Pulmonary artery endothelial cell (primary cell): ENCODE data around the gene RAB7B. TPM values are rescaled to one million over a fixed set of nuclear protein-coding genes. Genes with fewer than 3 reads are reported as not detected.

ENCODE experiments used
- DNase-seq: peaks from one replicate; pipeline ENCODE4 v3.0.0-alpha.2; 2011; ENCODE audit warnings: low read depth, low spot score
- total RNA-seq: library from RNA; depleted of rRNA; stranded (reverse); fragments of >200 nt; gene quantifications from 2 replicates; pipeline ENCODE4 v1.2.3, GENCODE V29; 2014

Gene RAB7B
- total RNA-seq, 1 donor from 2014 or later = 0.59 TPM

GRCh38 chr1:205929496-205930194 lies 73.5 kb downstream of the RAB7B start:
- no peak for DNase-seq

- no peak for DNase-seq
Measured at GRCh38 chr1:205928317-205928716, 74.9 kb downstream of the RAB7B start.

GRCh38 chr1:205927676-205928075 lies 75.5 kb downstream of the RAB7B start:
- DNase-seq = no peak

- DNase-seq = no peak
Measured at GRCh38 chr1:205927247-205927646, 75.9 kb downstream of the RAB7B start.

Other genes starting within 250 kb of the RAB7B start
- gene RAB29, start 227.9 kb downstream of the RAB7B start, total RNA-seq = 26.6 and 40.6 TPM in 2 replicates
- gene SLC41A1, start 190.2 kb downstream of the RAB7B start, total RNA-seq = 9.4 and 15.3 TPM in 2 replicates
- gene PM20D1, start 153.3 kb downstream of the RAB7B start, total RNA-seq = 0.04 TPM in 1 of 2 replicates, not detected in the other
- 0.04 TPM in 1 of 2 replicates, not detected in the other for gene SLC26A9, start 59.9 kb downstream of the RAB7B start, total RNA-seq
- 0.07 TPM in 2 replicates for gene CTSE, start 20.5 kb upstream of the RAB7B start, total RNA-seq
- gene RHEX, start 49.8 kb upstream of the RAB7B start, total RNA-seq = not detected in 2 replicates
- gene AVPR1B, start 114.0 kb upstream of the RAB7B start, total RNA-seq = not detected in 2 replicates
- 3.8 and 11.9 TPM in 2 replicates for gene FAM72A, start 199.4 kb upstream of the RAB7B start, total RNA-seq
- gene SRGAP2, start 200.1 kb upstream of the RAB7B start, total RNA-seq = 79.4 and 134 TPM in 2 replicates